Natural killer cell (primary cell): Measurements from ENCODE around the gene NTN4. TPM values are rescaled to one million over a fixed set of nuclear protein-coding genes. Genes with fewer than 3 reads are reported as not detected.

Experiments
- ATAC-seq, 3 donors: fragments of 150-1000 bp in 2 of 3; fragments of 200-7000 bp in 1 of 3; cut with Tn5 transposase; 1 replicate in 1 of 3; 2 replicates in 2 of 3; pipeline ENCODE4 v1.10.0; 2021; ENCODE audit warnings: mild to moderate bottlenecking in 2 of 3, moderate library complexity in 2 of 3
- DNase-seq, 2 donors: peaks; one replicate each; pipeline versions ENCODE4 v3.0.0 to v3.0.0-alpha.2; 2013 to 2021; ENCODE audit warnings: mixed read lengths in 1 of 2
- H3K27ac ChIP-seq: one replicate; pipeline ENCODE4 v1.5.1; 2013; ENCODE audit warnings: mild to moderate bottlenecking, low read length
- H3K27me3 ChIP-seq: one replicate; pipeline ENCODE4 v1.6.1; 2013; ENCODE audit warnings: low read length; ENCODE audit not compliant: control insufficient read depth, insufficient read depth
- H3K36me3 ChIP-seq: one replicate; pipeline ENCODE4 v1.6.1; 2013; ENCODE audit warnings: low read length; ENCODE audit not compliant: control insufficient read depth, insufficient read depth
- H3K4me1 ChIP-seq: one replicate; pipeline ENCODE4 v1.6.1; 2013; ENCODE audit warnings: low read length; ENCODE audit not compliant: control insufficient read depth, insufficient read depth
- H3K4me3 ChIP-seq: one replicate; pipeline ENCODE4 v1.5.1; 2013; ENCODE audit warnings: low read length
- H3K9me3 ChIP-seq: one replicate; pipeline ENCODE4 v1.6.1; 2013; ENCODE audit warnings: low read length; ENCODE audit not compliant: control insufficient read depth, insufficient read depth
- H3K27ac Mint-ChIP-seq, 2 donors: one replicate each; pipeline ENCODE4 v1.8.0; 2022; ENCODE audit warnings: mild to moderate bottlenecking in 2 of 2, mixed read lengths in 2 of 2, moderate library complexity in 1 of 2
- H3K27me3 Mint-ChIP-seq, 2 donors: one replicate each; pipeline ENCODE4 v1.8.0; 2022; ENCODE audit warnings: low read depth in 2 of 2, mixed read lengths in 2 of 2
- H3K36me3 Mint-ChIP-seq: one replicate; pipeline ENCODE4 v1.8.0; 2022; ENCODE audit warnings: mixed read lengths
- H3K4me1 Mint-ChIP-seq, 2 donors: one replicate each; pipeline ENCODE4 v1.8.0; 2022; ENCODE audit warnings: mixed read lengths in 2 of 2
- H3K4me3 Mint-ChIP-seq: one replicate; pipeline ENCODE4 v1.8.0; 2022; ENCODE audit warnings: mild to moderate bottlenecking, moderate library complexity, mixed read lengths
- H3K9me3 Mint-ChIP-seq, 2 donors: one replicate each; pipeline ENCODE4 v1.8.0; 2022; ENCODE audit warnings: mixed read lengths in 2 of 2
- WGBS: methylation state at CpG from one replicate; pipeline ENCODE4 v1.1.7; 2013; ENCODE audit warnings: missing lambda C conversion rate; ENCODE audit not compliant: insufficient coverage; 5-methylcytosine and 5-hydroxymethylcytosine counted together
- intact Hi-C: fragments of 100-400 bp; cut with micrococcal nuclease; formaldehyde crosslinking; loops from one replicate; pipeline ENCODE4 v1.14.2; 2022
- total RNA-seq, 4 donors: library from RNA; stranded (reverse); fragments of 120-200 nt in 1 of 4; gene quantifications; one replicate each; pipeline versions ENCODE4 v1.2.3 to v1.2.4, GENCODE V29; 2013 to 2022
- TF ChIP-seq, protein P1 (sequence below): fragments of 200-600 bp; IDR thresholded peaks from one replicate; pipeline ENCODE4 v1.8.0; 2022; ENCODE audit warnings: antibody characterized with exemption

NTN4 gene
- total RNA-seq, 3 donors from 2014 or later (not counting 1 experiment from before 2014, with no cell fraction given) = 0.18 TPM; not detected in 2

DNA sequence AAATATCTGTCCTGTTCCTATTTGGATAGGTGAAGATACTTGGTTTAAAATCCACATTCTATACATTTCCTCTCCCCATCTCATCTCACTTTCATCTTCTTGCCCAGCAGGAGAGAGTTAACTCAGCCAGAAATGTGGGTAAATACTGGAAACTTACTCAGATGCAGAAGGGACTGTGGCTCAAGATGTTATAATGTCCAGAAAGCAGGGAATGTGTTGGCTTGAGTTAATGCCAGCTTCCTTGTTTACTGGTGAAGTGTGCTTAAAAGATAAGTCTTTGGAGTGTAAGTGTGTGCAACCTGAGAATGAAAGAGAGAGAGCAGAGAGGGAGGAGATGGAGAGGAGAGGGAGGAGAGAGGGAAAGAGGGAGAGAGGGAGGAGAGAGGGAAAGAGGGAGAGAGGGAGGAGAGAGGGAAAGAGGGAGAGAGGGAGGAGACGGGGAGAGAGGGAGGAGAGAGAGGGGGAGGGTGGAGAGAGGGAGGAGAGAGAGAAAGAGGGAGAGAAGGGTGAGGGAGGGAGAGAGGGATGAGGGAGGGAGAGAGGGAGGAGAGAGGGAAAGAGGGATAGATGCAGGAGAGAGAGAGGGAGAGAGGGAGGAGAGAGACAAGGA, 46.2 kb upstream of the NTN4 start:
- no peak overlapping the region for H3K27ac ChIP-seq
- H3K4me3 ChIP-seq = no peak overlapping the region
- Mint-ChIP-seq H3K9me3 (no peaks in the 10 kb centered on the region), H3K27me3 (peaks cover 18 to 20% of the 10 kb centered on the region in 2 donors), H3K36me3 (no peaks in the 10 kb centered on the region), H3K4me1 (no peaks in the 10 kb centered on the region), H3K4me3 (no peak overlapping the region), H3K27ac (no peak overlapping the region)
- no peaks in the 10 kb centered on the region for H3K9me3 ChIP-seq
- H3K4me1 ChIP-seq = no peaks in the 10 kb centered on the region
- WGBS = 39% methylated on average over 1 of the region's 1 CpG
- ATAC-seq (no peak), DNase-seq (no peak)
- H3K27me3 ChIP-seq = peaks cover 8% of the 10 kb centered on the region
- TF ChIP-seq, protein P1, sequence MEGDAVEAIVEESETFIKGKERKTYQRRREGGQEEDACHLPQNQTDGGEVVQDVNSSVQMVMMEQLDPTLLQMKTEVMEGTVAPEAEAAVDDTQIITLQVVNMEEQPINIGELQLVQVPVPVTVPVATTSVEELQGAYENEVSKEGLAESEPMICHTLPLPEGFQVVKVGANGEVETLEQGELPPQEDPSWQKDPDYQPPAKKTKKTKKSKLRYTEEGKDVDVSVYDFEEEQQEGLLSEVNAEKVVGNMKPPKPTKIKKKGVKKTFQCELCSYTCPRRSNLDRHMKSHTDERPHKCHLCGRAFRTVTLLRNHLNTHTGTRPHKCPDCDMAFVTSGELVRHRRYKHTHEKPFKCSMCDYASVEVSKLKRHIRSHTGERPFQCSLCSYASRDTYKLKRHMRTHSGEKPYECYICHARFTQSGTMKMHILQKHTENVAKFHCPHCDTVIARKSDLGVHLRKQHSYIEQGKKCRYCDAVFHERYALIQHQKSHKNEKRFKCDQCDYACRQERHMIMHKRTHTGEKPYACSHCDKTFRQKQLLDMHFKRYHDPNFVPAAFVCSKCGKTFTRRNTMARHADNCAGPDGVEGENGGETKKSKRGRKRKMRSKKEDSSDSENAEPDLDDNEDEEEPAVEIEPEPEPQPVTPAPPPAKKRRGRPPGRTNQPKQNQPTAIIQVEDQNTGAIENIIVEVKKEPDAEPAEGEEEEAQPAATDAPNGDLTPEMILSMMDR = no peak
- no peaks in the 10 kb centered on the region for H3K36me3 ChIP-seq
- intact Hi-C loops = no loop called here

DNA sequence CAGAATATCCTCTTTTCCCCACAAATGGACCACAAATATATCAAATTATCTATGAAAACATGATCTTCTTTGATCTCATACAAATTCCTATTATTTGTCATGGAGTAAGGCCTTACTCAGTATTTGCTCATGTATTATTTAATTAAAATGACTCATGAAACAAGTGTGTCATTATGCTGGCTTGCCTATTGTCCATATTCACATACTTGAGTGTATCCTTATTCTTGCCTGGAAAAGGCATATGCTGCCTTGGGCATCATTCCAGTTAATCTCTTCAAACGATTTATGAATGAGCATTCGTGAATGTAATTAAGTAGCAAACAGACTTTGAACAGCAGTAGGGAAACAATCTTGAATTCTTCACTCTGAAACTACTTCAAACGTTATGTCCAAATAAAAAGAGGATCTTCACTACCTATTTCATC, 45.6 kb upstream of the NTN4 start:
- no peaks in the 10 kb centered on the region for H3K4me1 Mint-ChIP-seq
- H3K36me3 Mint-ChIP-seq = no peaks in the 10 kb centered on the region
- ATAC-seq = no peak
- Histone ChIP-seq H3K9me3 (no peaks in the 10 kb centered on the region), H3K27ac (no peak overlapping the region), H3K4me3 (no peak overlapping the region), H3K4me1 (no peaks in the 10 kb centered on the region), H3K27me3 (peaks cover 8% of the 10 kb centered on the region), H3K36me3 (no peaks in the 10 kb centered on the region)
- WGBS = 78% methylated on average over 2 of the region's 3 CpGs
- intact Hi-C loops = no loop called here
- peaks cover 18 to 20% of the 10 kb centered on the region in 2 donors for H3K27me3 Mint-ChIP-seq
- H3K4me3 Mint-ChIP-seq = no peak overlapping the region
- DNase-seq = no peak
- no peak overlapping the region for H3K27ac Mint-ChIP-seq
- H3K9me3 Mint-ChIP-seq = no peaks in the 10 kb centered on the region
- TF ChIP-seq, protein P1 = no peak

DNA sequence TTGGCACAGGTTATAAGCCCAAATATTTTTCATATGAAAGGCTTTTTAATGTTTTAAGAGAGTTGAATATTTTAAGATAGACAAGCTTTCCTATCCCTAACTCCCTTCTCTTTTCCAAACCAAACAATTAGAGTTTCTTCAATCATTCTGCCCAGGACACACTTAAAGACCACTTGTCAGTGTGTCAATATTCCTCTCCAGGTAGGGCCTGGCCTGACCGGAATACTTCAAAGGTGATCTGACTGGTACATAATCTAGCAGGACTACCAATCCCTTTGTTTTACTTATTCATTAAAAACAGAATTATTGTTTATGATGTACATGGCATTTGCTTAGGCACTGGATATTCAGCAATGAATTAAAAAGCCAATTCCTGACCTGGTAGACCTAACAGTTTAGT, 44.0 kb upstream of the NTN4 start:
- TF ChIP-seq, protein P1 = no peak
- H3K27ac Mint-ChIP-seq = no peak overlapping the region
- WGBS = 100% methylated on average over 1 of the region's 1 CpG
- Histone ChIP-seq H3K9me3 (no peaks in the 10 kb centered on the region), H3K27me3 (peaks cover 10% of the 10 kb centered on the region), H3K4me1 (no peaks in the 10 kb centered on the region), H3K27ac (no peak overlapping the region), H3K36me3 (no peaks in the 10 kb centered on the region), H3K4me3 (no peak overlapping the region)
- H3K27me3 Mint-ChIP-seq = peaks cover 25 to 36% of the 10 kb centered on the region in 2 donors
- H3K36me3 Mint-ChIP-seq = no peaks in the 10 kb centered on the region
- no peak overlapping the region for H3K4me3 Mint-ChIP-seq
- no peaks in the 10 kb centered on the region for H3K4me1 Mint-ChIP-seq
- intact Hi-C loops = no loop called here
- H3K9me3 Mint-ChIP-seq = no peaks in the 10 kb centered on the region
- DNase-seq (no peak), ATAC-seq (no peak)
